Measurements from ENCODE around the gene RFX3. TPM values are rescaled to one million over a fixed set of nuclear protein-coding genes. Genes with fewer than 3 reads are reported as not detected.

RFX3 gene
- total RNA-seq, 2 experiments from 2014 or later, result 22.9 to 24.8 TPM

GRCh38 chr9:3471883-3472282, 53.9 kb downstream of the RFX3 start:
- ChIA-PET CTCF (no interaction called here), POLR2A (interaction anchor here (2.9 kb wide), 1 partner anchor 55 kb away, joined by 17 read pairs; the partner anchor contains the start of gene RFX3)
- no peaks in the 10 kb centered on the region for H3K27me3 Mint-ChIP-seq
- H3K4me3 ChIP-seq (ENCODE audit: low read length), result no peak overlapping the region
- H3K4me1 Mint-ChIP-seq (ENCODE audit: low read depth), result peaks cover 42% of the 10 kb centered on the region
- TF ChIP-seq, protein P1, sequence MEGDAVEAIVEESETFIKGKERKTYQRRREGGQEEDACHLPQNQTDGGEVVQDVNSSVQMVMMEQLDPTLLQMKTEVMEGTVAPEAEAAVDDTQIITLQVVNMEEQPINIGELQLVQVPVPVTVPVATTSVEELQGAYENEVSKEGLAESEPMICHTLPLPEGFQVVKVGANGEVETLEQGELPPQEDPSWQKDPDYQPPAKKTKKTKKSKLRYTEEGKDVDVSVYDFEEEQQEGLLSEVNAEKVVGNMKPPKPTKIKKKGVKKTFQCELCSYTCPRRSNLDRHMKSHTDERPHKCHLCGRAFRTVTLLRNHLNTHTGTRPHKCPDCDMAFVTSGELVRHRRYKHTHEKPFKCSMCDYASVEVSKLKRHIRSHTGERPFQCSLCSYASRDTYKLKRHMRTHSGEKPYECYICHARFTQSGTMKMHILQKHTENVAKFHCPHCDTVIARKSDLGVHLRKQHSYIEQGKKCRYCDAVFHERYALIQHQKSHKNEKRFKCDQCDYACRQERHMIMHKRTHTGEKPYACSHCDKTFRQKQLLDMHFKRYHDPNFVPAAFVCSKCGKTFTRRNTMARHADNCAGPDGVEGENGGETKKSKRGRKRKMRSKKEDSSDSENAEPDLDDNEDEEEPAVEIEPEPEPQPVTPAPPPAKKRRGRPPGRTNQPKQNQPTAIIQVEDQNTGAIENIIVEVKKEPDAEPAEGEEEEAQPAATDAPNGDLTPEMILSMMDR (IDR thresholded peaks at IDR 0.05), result no peak
- intact Hi-C loops (cut with DNase I, micrococcal nuclease), result no loop called here
- no peaks in the 10 kb centered on the region for H3K36me3 ChIP-seq (ENCODE audit: insufficient read depth, low read length)
- H3K27me3 ChIP-seq (ENCODE audit: control insufficient read depth in 1 of 2, insufficient read depth in 2 of 2, low read length in 2 of 2), result no peaks in the 10 kb centered on the region
- ATAC-seq (ENCODE audit: poor library complexity) (no peak), DNase-seq (no peak)
- H3K36me3 Mint-ChIP-seq (ENCODE audit: low read depth), result no peaks in the 10 kb centered on the region
- H3K9me3 ChIP-seq (ENCODE audit: control insufficient read depth in 1 of 2, insufficient read depth in 1 of 2, low read length in 2 of 2), result no peaks in the 10 kb centered on the region
- H3K27ac Mint-ChIP-seq, result no peak overlapping the region
- no peaks in the 10 kb centered on the region for H3K9me3 Mint-ChIP-seq
- H3K4me3 Mint-ChIP-seq, result no peak overlapping the region
- peaks cover 3% of the 10 kb centered on the region for H3K4me1 ChIP-seq (ENCODE audit: insufficient read depth, low read length)
- no peak overlapping the region for H3K27ac ChIP-seq (ENCODE audit: low read depth in 1 of 2, low read length in 2 of 2)

DNA sequence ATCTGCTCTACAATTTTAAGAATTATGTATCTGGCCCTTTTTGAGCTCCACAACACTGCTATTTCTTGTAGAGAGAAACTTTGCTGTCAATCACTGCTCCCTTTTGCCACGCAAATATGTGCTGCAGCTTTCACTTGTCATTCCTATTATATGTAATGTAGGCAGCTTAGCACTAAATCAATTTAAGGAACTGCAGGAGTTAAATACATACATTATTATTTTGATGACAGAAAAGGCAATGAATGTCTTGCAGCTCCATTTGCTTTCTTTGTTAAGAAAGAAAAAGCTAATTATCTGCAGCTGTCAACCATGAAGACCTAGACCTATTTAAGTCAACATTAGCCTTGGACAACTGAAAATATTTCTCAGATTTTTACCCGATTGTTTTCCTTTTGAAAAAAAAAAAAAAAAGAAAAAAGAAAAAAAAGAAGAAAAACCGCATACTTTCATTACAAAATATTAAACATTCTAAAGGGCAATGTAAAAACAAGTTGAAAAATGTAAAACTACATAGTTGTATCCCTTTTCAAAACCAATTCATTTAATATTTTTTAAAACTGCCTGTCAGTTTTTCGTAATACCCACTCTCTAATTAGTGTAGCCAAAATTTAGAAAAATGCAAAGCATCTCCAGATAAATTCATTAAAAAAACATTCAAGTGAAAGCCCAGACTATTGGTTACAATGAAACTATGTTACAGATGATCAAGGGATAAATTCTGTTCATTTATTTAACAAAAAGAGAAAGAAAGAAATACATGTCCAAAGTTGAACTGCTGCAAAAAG, 57.2 kb downstream of the RFX3 start:
- DNase-seq (no peak), ATAC-seq (ENCODE audit: poor library complexity) (no peak)
- ChIA-PET CTCF (interaction anchor here (1.0 kb wide), 1 partner anchor 27 kb away, joined by 3 read pairs; no protein-coding TSS in a partner anchor), POLR2A (interaction anchor here (2.1 to 2.7 kb wide), 3 partner anchors 9 to 58 kb away, joined by 5 to 19 read pairs (median 12); partner anchors contain the start of gene RFX3)
- TF ChIP-seq, protein P1 (IDR thresholded peaks at IDR 0.05), result no peak
- Mint-ChIP-seq H3K27ac (no peak overlapping the region), H3K36me3 (ENCODE audit: low read depth) (no peaks in the 10 kb centered on the region), H3K27me3 (no peaks in the 10 kb centered on the region), H3K4me3 (no peak overlapping the region), H3K9me3 (no peaks in the 10 kb centered on the region), H3K4me1 (ENCODE audit: low read depth) (peaks cover 14% of the 10 kb centered on the region)
- no peaks in the 10 kb centered on the region for H3K9me3 ChIP-seq (ENCODE audit: control insufficient read depth in 1 of 2, insufficient read depth in 1 of 2, low read length in 2 of 2)
- no peak overlapping the region for H3K4me3 ChIP-seq (ENCODE audit: low read length)
- no peaks in the 10 kb centered on the region for H3K27me3 ChIP-seq (ENCODE audit: control insufficient read depth in 1 of 2, insufficient read depth in 2 of 2, low read length in 2 of 2)
- no peak overlapping the region for H3K27ac ChIP-seq (ENCODE audit: low read depth in 1 of 2, low read length in 2 of 2)
- intact Hi-C loops (cut with DNase I, micrococcal nuclease), result loop anchor here (5.0 to 10.0 kb wide), 6 partner anchors 179 to 876 kb away; no protein-coding TSS in a partner anchor
- H3K36me3 ChIP-seq (ENCODE audit: insufficient read depth, low read length), result no peaks in the 10 kb centered on the region
- peaks cover 3% of the 10 kb centered on the region for H3K4me1 ChIP-seq (ENCODE audit: insufficient read depth, low read length)

DNA sequence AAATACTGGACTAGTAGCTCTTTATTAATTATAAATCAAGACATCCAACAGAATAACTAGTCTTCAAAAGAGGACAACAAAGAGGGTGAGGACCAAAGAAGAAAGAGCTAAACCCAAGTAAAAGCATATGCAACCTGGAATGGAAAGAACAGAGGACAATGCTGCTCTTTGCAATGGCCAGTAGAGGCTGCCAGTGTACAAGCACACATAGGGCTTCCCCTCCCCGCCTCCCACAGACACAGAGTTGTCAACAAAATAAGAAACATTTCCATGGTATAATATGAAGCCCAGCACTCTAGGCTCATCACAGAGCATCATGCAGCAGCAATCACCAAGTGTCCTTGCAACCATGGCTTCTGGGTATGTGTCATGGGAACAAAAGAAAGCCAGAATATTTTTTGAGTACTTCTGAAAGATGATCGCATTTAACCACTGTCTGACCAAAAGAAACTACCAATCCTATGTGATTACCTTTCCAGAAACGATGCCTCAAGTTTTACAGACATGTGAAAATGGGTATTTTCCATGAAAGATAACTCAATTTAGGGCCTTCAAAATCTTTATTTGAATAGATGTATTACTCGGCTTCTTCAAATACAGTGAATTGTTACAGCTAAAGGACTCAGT, 58.1 kb downstream of the RFX3 start:
- H3K4me3 Mint-ChIP-seq, result no peak overlapping the region
- ATAC-seq (ENCODE audit: poor library complexity), result peak; percentile 100

More for the DNA sequence above, 58.1 kb downstream of the RFX3 start:
- Histone ChIP-seq H3K9me3 (ENCODE audit: control insufficient read depth in 1 of 2, insufficient read depth in 1 of 2, low read length in 2 of 2) (no peaks in the 10 kb centered on the region), H3K27me3 (ENCODE audit: control insufficient read depth in 1 of 2, insufficient read depth in 2 of 2, low read length in 2 of 2) (no peaks in the 10 kb centered on the region), H3K36me3 (ENCODE audit: insufficient read depth, low read length) (no peaks in the 10 kb centered on the region), H3K27ac (ENCODE audit: low read depth in 1 of 2, low read length in 2 of 2) (no peak overlapping the region), H3K4me3 (ENCODE audit: low read length) (no peak overlapping the region), H3K4me1 (ENCODE audit: insufficient read depth, low read length) (peaks cover 3% of the 10 kb centered on the region)
- Mint-ChIP-seq H3K27ac (no peak overlapping the region), H3K9me3 (no peaks in the 10 kb centered on the region), H3K27me3 (no peaks in the 10 kb centered on the region), H3K4me1 (ENCODE audit: low read depth) (peaks cover 6% of the 10 kb centered on the region), H3K36me3 (ENCODE audit: low read depth) (no peaks in the 10 kb centered on the region)
- peak; percentile 34 to 82 (median 53) for DNase-seq
- POLR2A ChIA-PET, result interaction anchor here (2.1 to 2.7 kb wide), 2 partner anchors 10 to 59 kb away, joined by 12 to 19 read pairs; partner anchors contain the start of gene RFX3
- intact Hi-C loops (cut with DNase I, micrococcal nuclease), result loop anchor here (2.0 to 10.0 kb wide), 7 partner anchors 180 to 877 kb away; no protein-coding TSS in a partner anchor
- TF ChIP-seq, protein P1 (IDR thresholded peaks at IDR 0.05), result peak; percentile 88
- CTCF ChIA-PET, result interaction anchor here (0.6 to 1.1 kb wide), 11 partner anchors 8 to 178 kb away, joined by 3 to 15 read pairs (median 3); no protein-coding TSS in a partner anchor
